Measurements from ENCODE around the gene CLEC1B. TPM values are rescaled to one million over a fixed set of nuclear protein-coding genes. Genes with fewer than 3 reads are reported as not detected.

The CLEC1B gene
- total and polyA plus RNA-seq, 4 donors = 0.57 to 2.2 (median 1.5) TPM; not detected in 1

DNA sequence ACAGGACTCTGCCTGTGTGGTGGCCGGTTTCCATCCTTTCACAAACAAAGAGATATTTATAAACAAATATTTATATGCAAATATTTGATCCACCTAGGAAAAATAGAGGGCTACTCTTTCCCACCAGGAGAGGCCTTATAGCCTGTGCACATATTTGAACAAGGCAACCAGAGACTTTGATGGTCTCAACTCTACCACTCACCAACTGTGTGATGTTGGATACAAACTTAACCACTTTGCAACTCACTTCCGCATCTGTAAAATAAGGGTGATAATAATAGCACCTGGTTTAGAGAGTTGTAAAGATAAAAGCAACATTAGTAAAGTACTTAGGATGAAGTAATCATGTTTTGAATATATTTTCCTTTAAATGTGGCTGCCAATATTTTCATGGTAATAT, 29.2 kb downstream of the CLEC1B start:
- DNase-seq = no peak
- Histone ChIP-seq H3K27me3 (ENCODE audit: control insufficient read depth in 3 of 3, insufficient read depth in 3 of 3, low read length in 2 of 3) (no peaks in the 10 kb centered on the region), H3K4me1 (ENCODE audit: control insufficient read depth in 5 of 5, insufficient read depth in 5 of 5, low read length in 5 of 5) (no peaks in the 10 kb centered on the region), H3K9ac (ENCODE audit: insufficient read depth in 1 of 2, low read length in 2 of 2) (no peak overlapping the region), H3K36me3 (ENCODE audit: control insufficient read depth in 4 of 4, insufficient read depth in 4 of 4, low read length in 4 of 4) (no peaks in the 10 kb centered on the region), H3K27ac (ENCODE audit: low read depth in 1 of 2, low read length in 1 of 2) (no peak overlapping the region), H3K4me3 (no peak overlapping the region), H3K9me3 (ENCODE audit: control insufficient read depth in 4 of 4, insufficient read depth in 3 of 4, low read length in 3 of 4) (no peaks in the 10 kb centered on the region)
- WGBS, 2 donors = 69 to 86% methylated on average over 2 of the region's 2 CpGs
- no peak for ATAC-seq (ENCODE audit: insufficient read depth, low FRiP score)
- TF ChIP-seq, protein P1, sequence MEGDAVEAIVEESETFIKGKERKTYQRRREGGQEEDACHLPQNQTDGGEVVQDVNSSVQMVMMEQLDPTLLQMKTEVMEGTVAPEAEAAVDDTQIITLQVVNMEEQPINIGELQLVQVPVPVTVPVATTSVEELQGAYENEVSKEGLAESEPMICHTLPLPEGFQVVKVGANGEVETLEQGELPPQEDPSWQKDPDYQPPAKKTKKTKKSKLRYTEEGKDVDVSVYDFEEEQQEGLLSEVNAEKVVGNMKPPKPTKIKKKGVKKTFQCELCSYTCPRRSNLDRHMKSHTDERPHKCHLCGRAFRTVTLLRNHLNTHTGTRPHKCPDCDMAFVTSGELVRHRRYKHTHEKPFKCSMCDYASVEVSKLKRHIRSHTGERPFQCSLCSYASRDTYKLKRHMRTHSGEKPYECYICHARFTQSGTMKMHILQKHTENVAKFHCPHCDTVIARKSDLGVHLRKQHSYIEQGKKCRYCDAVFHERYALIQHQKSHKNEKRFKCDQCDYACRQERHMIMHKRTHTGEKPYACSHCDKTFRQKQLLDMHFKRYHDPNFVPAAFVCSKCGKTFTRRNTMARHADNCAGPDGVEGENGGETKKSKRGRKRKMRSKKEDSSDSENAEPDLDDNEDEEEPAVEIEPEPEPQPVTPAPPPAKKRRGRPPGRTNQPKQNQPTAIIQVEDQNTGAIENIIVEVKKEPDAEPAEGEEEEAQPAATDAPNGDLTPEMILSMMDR (IDR thresholded peaks at IDR 0.05; ENCODE audit: control extremely low read depth, extremely low read depth) = no peak

DNA sequence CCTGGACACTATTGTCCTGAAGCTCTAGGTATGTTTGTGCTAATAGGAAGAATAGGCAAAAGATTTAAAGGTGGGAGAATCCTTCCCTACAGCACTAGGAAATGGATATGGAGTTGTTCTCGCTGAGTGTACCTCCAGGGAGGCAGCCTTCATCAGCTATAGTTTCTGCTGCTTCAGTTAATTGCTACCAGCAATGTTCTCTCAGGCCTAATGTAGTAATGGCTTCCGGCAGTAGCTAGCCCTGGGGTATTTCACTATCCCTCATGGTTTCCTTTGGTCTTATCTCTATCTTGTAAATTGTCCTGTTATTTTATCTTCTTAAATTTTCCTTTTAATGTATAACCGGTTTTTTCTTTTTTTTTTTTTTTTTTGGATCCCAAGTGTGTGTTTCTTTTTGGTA, 37.0 kb downstream of the CLEC1B start:
- WGBS, 2 donors = 77 to 87% methylated on average over 3 of the region's 3 CpGs
- Histone ChIP-seq H3K27ac (ENCODE audit: low read depth in 1 of 2, low read length in 1 of 2) (no peak overlapping the region), H3K4me3 (no peak overlapping the region), H3K36me3 (ENCODE audit: control insufficient read depth in 4 of 4, insufficient read depth in 4 of 4, low read length in 4 of 4) (no peaks in the 10 kb centered on the region), H3K27me3 (ENCODE audit: control insufficient read depth in 3 of 3, insufficient read depth in 3 of 3, low read length in 2 of 3) (no peaks in the 10 kb centered on the region), H3K9ac (ENCODE audit: insufficient read depth in 1 of 2, low read length in 2 of 2) (no peak overlapping the region), H3K4me1 (ENCODE audit: control insufficient read depth in 5 of 5, insufficient read depth in 5 of 5, low read length in 5 of 5) (no peaks in the 10 kb centered on the region), H3K9me3 (ENCODE audit: control insufficient read depth in 4 of 4, insufficient read depth in 3 of 4, low read length in 3 of 4) (no peaks in the 10 kb centered on the region)
- ATAC-seq (ENCODE audit: insufficient read depth, low FRiP score) = no peak
- DNase-seq = no peak
- TF ChIP-seq, protein P1 (IDR thresholded peaks at IDR 0.05; ENCODE audit: control extremely low read depth, extremely low read depth) = no peak

DNA sequence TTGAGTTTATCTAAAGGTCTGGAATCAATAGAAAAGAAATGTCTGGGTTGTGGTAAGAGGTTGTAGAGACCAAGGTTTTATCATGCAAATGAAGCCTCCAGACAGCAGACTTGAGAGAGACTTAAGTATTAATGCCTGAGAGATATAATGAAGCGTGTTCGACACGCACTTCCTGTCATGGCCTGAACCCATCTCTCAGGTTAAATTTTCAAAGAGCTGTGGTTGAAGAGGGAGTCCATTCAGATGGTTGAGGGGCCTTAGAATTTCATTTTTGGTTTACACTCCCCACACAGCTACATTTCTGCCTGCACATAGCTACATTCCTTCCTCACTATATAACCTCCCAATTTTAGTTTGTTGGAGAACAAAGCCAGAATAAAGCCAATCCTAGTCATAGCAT, 37.8 kb downstream of the CLEC1B start:
- no peak overlapping the region for H3K27ac ChIP-seq (ENCODE audit: low read depth in 1 of 2, low read length in 1 of 2)
- no peak overlapping the region for H3K9ac ChIP-seq (ENCODE audit: insufficient read depth in 1 of 2, low read length in 2 of 2)
- TF ChIP-seq, protein P1 (IDR thresholded peaks at IDR 0.05; ENCODE audit: control extremely low read depth, extremely low read depth) = no peak
- H3K9me3 ChIP-seq (ENCODE audit: control insufficient read depth in 4 of 4, insufficient read depth in 3 of 4, low read length in 3 of 4) = no peaks in the 10 kb centered on the region
- DNase-seq (no peak), ATAC-seq (ENCODE audit: insufficient read depth, low FRiP score) (no peak)
- no peaks in the 10 kb centered on the region for H3K4me1 ChIP-seq (ENCODE audit: control insufficient read depth in 5 of 5, insufficient read depth in 5 of 5, low read length in 5 of 5)
- no peak overlapping the region for H3K4me3 ChIP-seq
- H3K36me3 ChIP-seq (ENCODE audit: control insufficient read depth in 4 of 4, insufficient read depth in 4 of 4, low read length in 4 of 4) = no peaks in the 10 kb centered on the region
- no peaks in the 10 kb centered on the region for H3K27me3 ChIP-seq (ENCODE audit: control insufficient read depth in 3 of 3, insufficient read depth in 3 of 3, low read length in 2 of 3)
- WGBS, 2 donors = 86 to 93% methylated on average over 3 of the region's 3 CpGs

DNA sequence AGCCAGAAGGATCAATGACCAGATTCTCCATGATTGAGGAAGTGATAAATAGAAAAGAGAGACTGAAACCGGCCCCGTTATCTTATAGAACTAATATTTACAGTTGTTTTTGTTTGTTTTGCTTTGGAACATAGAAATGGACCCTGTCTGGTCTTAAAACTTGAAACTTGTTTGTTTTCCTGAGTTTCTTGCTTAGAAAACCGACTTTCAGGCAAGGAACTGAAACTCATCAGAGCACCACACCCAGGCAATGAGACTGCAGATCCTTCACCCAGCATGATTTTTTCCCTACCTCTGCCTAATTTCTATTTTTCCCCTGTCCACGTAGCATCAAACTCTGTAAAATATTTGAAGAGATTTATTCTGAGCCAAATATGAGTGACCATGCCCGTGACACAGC, 38.3 kb downstream of the CLEC1B start:
- Histone ChIP-seq H3K4me3 (no peak overlapping the region), H3K36me3 (ENCODE audit: control insufficient read depth in 4 of 4, insufficient read depth in 4 of 4, low read length in 4 of 4) (no peaks in the 10 kb centered on the region), H3K9me3 (ENCODE audit: control insufficient read depth in 4 of 4, insufficient read depth in 3 of 4, low read length in 3 of 4) (no peaks in the 10 kb centered on the region), H3K27ac (ENCODE audit: low read depth in 1 of 2, low read length in 1 of 2) (no peak overlapping the region), H3K4me1 (ENCODE audit: control insufficient read depth in 5 of 5, insufficient read depth in 5 of 5, low read length in 5 of 5) (no peaks in the 10 kb centered on the region), H3K9ac (ENCODE audit: insufficient read depth in 1 of 2, low read length in 2 of 2) (no peak overlapping the region), H3K27me3 (ENCODE audit: control insufficient read depth in 3 of 3, insufficient read depth in 3 of 3, low read length in 2 of 3) (no peaks in the 10 kb centered on the region)
- ATAC-seq (ENCODE audit: insufficient read depth, low FRiP score) (no peak), DNase-seq (no peak)
- 67% methylated on average over 5 of the region's 5 CpGs for WGBS, 2 donors
- TF ChIP-seq, protein P1 (IDR thresholded peaks at IDR 0.05; ENCODE audit: control extremely low read depth, extremely low read depth) = no peak
